ENCODE data around the gene PARP12.

PARP12 gene

GRCh38 chr7:139999516-139999915 is 63.2 kb downstream of the PARP12 start:
- H3K4me1 Mint-ChIP-seq = no peaks in the 10 kb centered on the region
- no peaks in the 10 kb centered on the region for H3K27me3 Mint-ChIP-seq
- no peak overlapping the region for H3K4me3 Mint-ChIP-seq

GRCh38 chr7:139998572-139998971 is 64.2 kb downstream of the PARP12 start:
- H3K27ac Mint-ChIP-seq = no peak overlapping the region
- DNase-seq (no peak), ATAC-seq (no peak)
- no peaks in the 10 kb centered on the region for H3K4me1 Mint-ChIP-seq
- no peaks in the 10 kb centered on the region for H3K27me3 Mint-ChIP-seq
- H3K9me3 Mint-ChIP-seq = no peaks in the 10 kb centered on the region
- H3K4me3 Mint-ChIP-seq = no peak overlapping the region

More at GRCh38 chr7:139999516-139999915, 63.2 kb downstream of the PARP12 start:
- ATAC-seq = no peak
- DNase-seq = no peak
- Mint-ChIP-seq H3K27ac (no peak overlapping the region), H3K9me3 (no peaks in the 10 kb centered on the region)

GRCh38 chr7:139995017-139995915 is 67.5 kb downstream of the PARP12 start:
- H3K9me3 Mint-ChIP-seq = no peaks in the 10 kb centered on the region
- H3K27me3 Mint-ChIP-seq = no peaks in the 10 kb centered on the region
- H3K4me3 Mint-ChIP-seq = no peak overlapping the region
- DNase-seq = no peak
- peak overlapping the region in 1 of 2 donors; percentile 32 for H3K27ac Mint-ChIP-seq
- ATAC-seq = no peak
- H3K4me1 Mint-ChIP-seq = no peaks in the 10 kb centered on the region

- Mint-ChIP-seq H3K27ac (no peak overlapping the region), H3K27me3 (no peaks in the 10 kb centered on the region), H3K4me1 (no peaks in the 10 kb centered on the region), H3K9me3 (no peaks in the 10 kb centered on the region), H3K4me3 (no peak overlapping the region)
- no peak for ATAC-seq
- no peak for DNase-seq
Observed at GRCh38 chr7:139994356-139994755, 68.4 kb downstream of the PARP12 start.

GRCh38 chr7:139993592-139993991 is 69.2 kb downstream of the PARP12 start:
- Mint-ChIP-seq H3K27me3 (no peaks in the 10 kb centered on the region), H3K4me1 (no peaks in the 10 kb centered on the region)
- ATAC-seq = no peak

GRCh38 chr7:139993169-139993568 is 69.6 kb downstream of the PARP12 start:
- Mint-ChIP-seq H3K4me1 (no peaks in the 10 kb centered on the region), H3K27me3 (no peaks in the 10 kb centered on the region), H3K9me3 (no peaks in the 10 kb centered on the region), H3K27ac (no peak overlapping the region), H3K4me3 (no peak overlapping the region)
- DNase-seq = no peak
- ATAC-seq = no peak

More at GRCh38 chr7:139993592-139993991, 69.2 kb downstream of the PARP12 start:
- H3K4me3 Mint-ChIP-seq = no peak overlapping the region
- no peak for DNase-seq
- H3K9me3 Mint-ChIP-seq = no peaks in the 10 kb centered on the region
- no peak overlapping the region for H3K27ac Mint-ChIP-seq

- H3K9me3 Mint-ChIP-seq = no peaks in the 10 kb centered on the region
- H3K27ac Mint-ChIP-seq = no peak overlapping the region
- ATAC-seq (no peak), DNase-seq (no peak)
- no peak overlapping the region for H3K4me3 Mint-ChIP-seq
- H3K27me3 Mint-ChIP-seq = no peaks in the 10 kb centered on the region
- no peaks in the 10 kb centered on the region for H3K4me1 Mint-ChIP-seq
Observed at GRCh38 chr7:139992353-139993044, 70.3 kb downstream of the PARP12 start.

- Mint-ChIP-seq H3K4me3 (no peak overlapping the region), H3K27me3 (no peaks in the 10 kb centered on the region), H3K9me3 (no peaks in the 10 kb centered on the region), H3K4me1 (no peaks in the 10 kb centered on the region), H3K27ac (no peak overlapping the region)
- DNase-seq (no peak), ATAC-seq (no peak)
Observed at GRCh38 chr7:139991911-139992310, 70.8 kb downstream of the PARP12 start.

- Mint-ChIP-seq H3K9me3 (no peaks in the 10 kb centered on the region), H3K4me3 (no peak overlapping the region), H3K27me3 (no peaks in the 10 kb centered on the region), H3K27ac (no peak overlapping the region), H3K4me1 (no peaks in the 10 kb centered on the region)
- DNase-seq (no peak), ATAC-seq (peak; percentile 44)
Observed at GRCh38 chr7:139991269-139991666, 71.5 kb downstream of the PARP12 start.

- ATAC-seq = no peak
- Mint-ChIP-seq H3K4me3 (no peak overlapping the region), H3K4me1 (no peaks in the 10 kb centered on the region), H3K27ac (peak overlapping the region in 1 of 2 donors; percentile 12), H3K27me3 (no peaks in the 10 kb centered on the region), H3K9me3 (no peaks in the 10 kb centered on the region)
- no peak for DNase-seq
Observed at GRCh38 chr7:139990571-139991268, 72.0 kb downstream of the PARP12 start.

- H3K27ac Mint-ChIP-seq = no peak overlapping the region
- DNase-seq (no peak), ATAC-seq (no peak)
- H3K9me3 Mint-ChIP-seq = no peaks in the 10 kb centered on the region
- H3K4me1 Mint-ChIP-seq = no peaks in the 10 kb centered on the region
- H3K4me3 Mint-ChIP-seq = no peak overlapping the region
- H3K27me3 Mint-ChIP-seq = no peaks in the 10 kb centered on the region
Observed at GRCh38 chr7:139990142-139990535, 72.6 kb downstream of the PARP12 start.

GRCh38 chr7:139989366-139990141 is 73.2 kb downstream of the PARP12 start:
- DNase-seq = no peak
- Mint-ChIP-seq H3K27me3 (peaks cover 5% of the 10 kb centered on the region), H3K27ac (no peak overlapping the region), H3K4me1 (no peaks in the 10 kb centered on the region), H3K9me3 (no peaks in the 10 kb centered on the region), H3K4me3 (no peak overlapping the region)
- no peak for ATAC-seq

GRCh38 chr7:139987691-139988516 is 74.8 kb downstream of the PARP12 start:
- DNase-seq (no peak), ATAC-seq (no peak)
- peaks cover 20% of the 10 kb centered on the region for H3K27me3 Mint-ChIP-seq
- H3K4me1 Mint-ChIP-seq = no peaks in the 10 kb centered on the region
- H3K27ac Mint-ChIP-seq = no peak overlapping the region
- no peak overlapping the region for H3K4me3 Mint-ChIP-seq
- no peaks in the 10 kb centered on the region for H3K9me3 Mint-ChIP-seq

GRCh38 chr7:139985811-139986210 is 76.9 kb downstream of the PARP12 start:
- Mint-ChIP-seq H3K4me1 (peaks cover 3% of the 10 kb centered on the region), H3K4me3 (no peak overlapping the region), H3K27me3 (peaks cover 20% of the 10 kb centered on the region), H3K27ac (no peak overlapping the region), H3K9me3 (no peaks in the 10 kb centered on the region)
- DNase-seq (no peak), ATAC-seq (no peak)

Data from stimulated activated naive CD8-positive, alpha-beta T cell treated with anti-CD3 and anti-CD28 coated beads, Interleukin-15, amount 100 ng/mL, for 72 hours (primary cell).